Testis (tissue), 3 donors: ENCODE measurements around the gene PILRB. TPM values are rescaled to one million over a fixed set of nuclear protein-coding genes. Genes with fewer than 3 reads are reported as not detected.
"Not testable (repeated sequence)": the region's sequence is repeated elsewhere in the genome, so short reads cannot be mapped to it uniquely, and the experiment has no call there.

Experiments used
- DNase-seq: peaks from one replicate; pipeline ENCODE4 v3.0.0-alpha.2; 2019
- H3K27ac ChIP-seq, 2 donors: fragments of 200-600 bp; sonication (generic); one replicate each; pipeline ENCODE4 v1.5.1; 2019
- H3K27me3 ChIP-seq: fragments of 200-600 bp; sonication (generic); one replicate; pipeline ENCODE4 v1.5.1; 2019
- H3K36me3 ChIP-seq: fragments of 200-600 bp; sonication (generic); one replicate; pipeline ENCODE4 v1.5.1; 2017; ENCODE audit warnings: low read depth; ENCODE audit errors: missing control alignments
- H3K4me1 ChIP-seq: fragments of 200-600 bp; sonication (generic); one replicate; pipeline ENCODE4 v1.5.1; 2019
- H3K4me3 ChIP-seq, 2 donors: fragments of 200-600 bp; sonication (generic); one replicate each; pipeline ENCODE4 v1.5.1; 2017 to 2019
- H3K9me3 ChIP-seq: fragments of 200-600 bp; sonication (generic); one replicate; pipeline ENCODE4 v1.5.1; 2017
- CTCF ChIP-seq, 3 experiments: fragments of 450-650 bp in 2 of 3; fragments of 200-600 bp in 1 of 3; sonication (generic) in 1 of 3; IDR thresholded peaks; one replicate each; pipeline ENCODE4 v1.5.1; 2016 to 2019; ENCODE audit warnings: antibody characterized with exemption in 3 of 3, mild to moderate bottlenecking in 2 of 3, moderate library complexity in 1 of 3
- POLR2A ChIP-seq: fragments of 450-650 bp; IDR thresholded peaks from one replicate; pipeline ENCODE4 v1.6.1; 2017; ENCODE audit warnings: antibody characterized with exemption, mild to moderate bottlenecking, moderate library complexity
- WGBS, 2 donors: methylation state at CpG; one replicate each; pipeline ENCODE4 v1.1.5; 2018; 5-methylcytosine and 5-hydroxymethylcytosine counted together
- intact Hi-C: fragments of 100-400 bp; cut with DNase I; formaldehyde crosslinking; loops from one replicate; pipeline ENCODE4 v1.15.1; 2023; ENCODE audit warnings: low total_unique reads
- polyA plus RNA-seq: library from polyadenylated mRNA; stranded (reverse); fragments of 350-450 nt; fragmentation: Illumina TruSeq; extraction: RNeasy Lipid Tissue Mini Kit (QIAGEN cat#74804); gene quantifications from one replicate; pipeline ENCODE4 v1.2.3, GENCODE V29; 2014; ENCODE audit warnings: low read depth, low replicate concordance; ENCODE audit not compliant: insufficient read depth
- total RNA-seq, 2 donors: library from RNA; depleted of rRNA; stranded (reverse); fragments of >200 nt; gene quantifications; one replicate each; pipeline ENCODE4 v1.2.3, GENCODE V29; 2016

The PILRB gene
- total and polyA plus RNA-seq, 3 donors from 2014 or later: 126 to 258 (median 155) TPM

GRCh38 chr7:100360135-100360854 lies 2.4 kb downstream of the PILRB start:
- 89 to 96% methylated on average over 3 of the region's 3 CpGs for WGBS, 2 donors
- H3K36me3 ChIP-seq: no peaks in the 10 kb centered on the region
- no peak for DNase-seq
- no peaks in the 10 kb centered on the region for H3K27me3 ChIP-seq
- no peaks in the 10 kb centered on the region for H3K4me1 ChIP-seq
- TF ChIP-seq CTCF (IDR thresholded peaks at IDR 0.05) (no peak), POLR2A (no peak)
- no peaks in the 10 kb centered on the region for H3K9me3 ChIP-seq
- H3K4me3 ChIP-seq: no peak overlapping the region
- intact Hi-C loops: no loop called here
- H3K27ac ChIP-seq: no peak overlapping the region

DNA sequence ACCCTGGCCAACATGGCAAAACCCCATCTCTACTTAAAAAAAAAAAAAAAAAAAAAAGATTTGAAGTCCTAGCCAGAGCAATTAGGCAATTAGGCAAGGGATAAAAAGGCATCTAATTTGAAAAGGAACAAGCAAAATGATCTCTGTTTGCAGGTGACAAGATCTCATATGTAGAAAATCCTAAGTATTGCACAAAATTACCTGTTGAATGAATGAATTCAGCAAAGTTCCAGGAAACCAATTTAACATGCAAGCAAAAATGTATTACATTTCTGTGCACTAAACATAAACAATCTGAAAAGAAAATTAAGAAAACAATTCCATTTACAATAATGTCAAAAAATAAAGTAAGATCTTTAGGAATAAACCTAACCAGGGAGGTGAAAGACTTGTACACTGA lies 5.2 kb downstream of the PILRB start:
- no peak overlapping the region for H3K4me3 ChIP-seq
- intact Hi-C loops: no loop called here
- DNase-seq: no peak
- H3K36me3 ChIP-seq: no peaks in the 10 kb centered on the region
- no peak overlapping the region for H3K27ac ChIP-seq
- no peaks in the 10 kb centered on the region for H3K4me1 ChIP-seq
- no peaks in the 10 kb centered on the region for H3K27me3 ChIP-seq
- TF ChIP-seq CTCF (IDR thresholded peaks at IDR 0.05) (no peak), POLR2A (no peak)
- no peaks in the 10 kb centered on the region for H3K9me3 ChIP-seq

- H3K4me3 ChIP-seq, H3K9me3 ChIP-seq, DNase-seq, intact Hi-C loops, H3K36me3 ChIP-seq, H3K27ac ChIP-seq, H3K4me1 ChIP-seq, H3K27me3 ChIP-seq: not testable (repeated sequence)
- 95 to 96% methylated on average over 7 of the region's 7 CpGs for WGBS, 2 donors
Observed at GRCh38 chr7:100363797-100364196, 5.9 kb downstream of the PILRB start.

DNA sequence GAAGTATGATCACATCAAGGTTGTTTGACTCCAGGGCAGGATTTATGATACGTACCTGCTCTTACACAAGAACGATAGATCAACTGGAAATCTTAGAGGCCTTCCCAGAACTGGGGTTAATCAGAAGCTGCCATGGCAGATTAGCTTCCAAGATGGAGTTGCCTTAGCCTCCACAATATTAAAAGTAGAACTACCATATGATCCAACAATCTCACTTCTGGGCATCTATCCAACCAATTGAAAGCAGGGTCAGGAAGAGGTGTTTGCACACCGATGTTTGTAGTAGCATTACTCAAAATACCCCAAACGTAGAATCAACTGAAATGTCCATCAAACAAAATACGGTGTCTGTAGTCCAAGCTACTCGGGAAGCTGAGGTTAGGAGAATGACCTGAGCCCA lies 6.6 kb downstream of the PILRB start:
- no peaks in the 10 kb centered on the region for H3K36me3 ChIP-seq
- 87 to 93% methylated on average over 6 of the region's 6 CpGs for WGBS, 2 donors

GRCh38 chr7:100365998-100366367 lies 8.1 kb downstream of the PILRB start:
- intact Hi-C loops, H3K9me3 ChIP-seq, H3K27me3 ChIP-seq, H3K4me3 ChIP-seq, H3K4me1 ChIP-seq, DNase-seq, H3K27ac ChIP-seq, H3K36me3 ChIP-seq: not testable (repeated sequence)
- WGBS, 2 donors: 95% methylated on average over 7 of the region's 7 CpGs

More for the DNA sequence above, 6.6 kb downstream of the PILRB start:
- no peak overlapping the region for H3K27ac ChIP-seq
- no peak overlapping the region for H3K4me3 ChIP-seq
- DNase-seq: no peak
- no peak for TF ChIP-seq POLR2A
- no peak for TF ChIP-seq CTCF (IDR thresholded peaks at IDR 0.05)
- no peaks in the 10 kb centered on the region for H3K9me3 ChIP-seq
- no peaks in the 10 kb centered on the region for H3K4me1 ChIP-seq
- no peaks in the 10 kb centered on the region for H3K27me3 ChIP-seq
- intact Hi-C loops: no loop called here
